SK-N-DZ (cell line): ENCODE data around the gene KIF11. TPM values are rescaled to one million over a fixed set of nuclear protein-coding genes. Genes with fewer than 3 reads are reported as not detected.
"Not testable (repeated sequence)": the region's sequence is repeated elsewhere in the genome, so short reads cannot be mapped to it uniquely, and the experiment has no call there.

ENCODE experiments used
- DNase-seq: peaks from one replicate; pipeline ENCODE4 v3.0.0-alpha.2; 2015; ENCODE audit warnings: low spot score
- polyA plus RNA-seq, 2 experiments: library from polyadenylated mRNA; depleted of rRNA; stranded (reverse); fragments of >200 nt; gene quantifications; 2 replicates each; pipeline ENCODE4 v1.2.3, GENCODE V29; 2014

KIF11 gene
- polyA plus RNA-seq (2014; cell fraction: cytosol; rRNA removed), result 61.0 and 65.7 TPM in 2 replicates
- polyA plus RNA-seq (2014; cell fraction: nucleus; rRNA removed), result 26.1 and 30.0 TPM in 2 replicates

- DNase-seq, result peak; percentile 97
These were observed at the start of gene KIF11 for GRCh38 chr10:92592761-92593618. Gene KIF11, plus strand, starts transcription at chr10:92593130. Its CDS starts 246 bp downstream, at chr10:92593376.

DNA sequence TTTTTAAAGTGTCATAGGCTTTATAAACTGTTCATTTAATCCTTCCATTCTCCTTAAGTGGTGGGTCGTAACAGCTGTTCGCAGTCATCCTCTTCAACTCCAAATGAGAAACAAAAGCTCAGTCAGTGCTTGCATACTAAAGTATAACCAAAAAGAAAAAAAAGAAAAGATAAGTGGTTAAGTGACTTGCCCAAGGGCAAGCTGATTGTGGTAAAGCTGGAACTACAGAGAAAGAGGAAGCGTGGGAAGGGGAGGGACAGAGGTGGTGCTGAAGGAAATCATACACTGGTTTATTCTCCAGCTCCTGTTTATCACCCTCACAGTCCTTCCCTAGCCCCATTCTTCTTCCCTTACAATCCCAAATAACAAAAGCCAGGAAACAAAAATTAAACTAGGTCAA is 48.6 kb upstream of the KIF11 start:
- no peak for DNase-seq

- no peak for DNase-seq
These were observed 47.4 kb upstream of the KIF11 start for GRCh38 chr10:92545556-92545955.

- no peak for DNase-seq
These were observed 45.3 kb upstream of the KIF11 start for GRCh38 chr10:92547676-92548075.

DNA sequence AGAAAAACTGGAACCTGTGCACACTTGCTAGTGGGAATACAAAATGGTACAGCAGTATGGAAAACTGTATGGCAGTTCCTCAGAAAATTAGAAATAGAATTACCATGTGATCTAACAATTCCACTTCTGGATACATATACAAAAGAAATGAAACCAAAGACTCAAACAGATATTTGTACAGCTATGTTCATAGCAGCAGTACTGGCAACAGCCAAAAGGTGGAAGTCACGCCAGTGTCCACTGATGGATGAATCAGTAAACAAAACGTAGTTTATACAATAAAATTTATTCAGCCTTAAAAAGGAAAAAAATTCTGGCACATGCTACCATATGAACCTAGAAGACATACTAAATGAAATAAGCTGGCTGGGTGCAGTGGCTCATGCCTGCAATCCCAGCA is 42.0 kb upstream of the KIF11 start:
- DNase-seq, result no peak

DNA sequence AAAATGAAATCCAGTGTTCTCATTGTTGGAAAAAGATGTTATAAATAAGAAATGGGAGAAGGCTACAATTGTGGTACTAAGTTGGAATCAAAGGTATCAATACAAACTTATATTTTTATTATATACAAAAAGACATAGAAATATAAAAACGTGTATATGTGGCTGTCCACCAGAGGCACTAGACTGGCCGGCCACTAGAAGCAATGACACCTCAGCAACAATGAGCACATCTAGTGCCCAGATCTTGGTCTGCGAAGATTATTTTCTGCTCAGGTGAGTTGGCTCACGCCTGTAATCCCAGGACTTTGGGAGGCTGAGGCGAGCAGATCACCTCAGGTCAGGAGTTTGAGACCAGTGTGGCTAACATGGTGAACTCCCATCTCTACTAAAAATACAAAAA is 40.6 kb upstream of the KIF11 start:
- DNase-seq, result no peak

- no peak for DNase-seq
These were observed 39.0 kb upstream of the KIF11 start for GRCh38 chr10:92553959-92554358.

DNA sequence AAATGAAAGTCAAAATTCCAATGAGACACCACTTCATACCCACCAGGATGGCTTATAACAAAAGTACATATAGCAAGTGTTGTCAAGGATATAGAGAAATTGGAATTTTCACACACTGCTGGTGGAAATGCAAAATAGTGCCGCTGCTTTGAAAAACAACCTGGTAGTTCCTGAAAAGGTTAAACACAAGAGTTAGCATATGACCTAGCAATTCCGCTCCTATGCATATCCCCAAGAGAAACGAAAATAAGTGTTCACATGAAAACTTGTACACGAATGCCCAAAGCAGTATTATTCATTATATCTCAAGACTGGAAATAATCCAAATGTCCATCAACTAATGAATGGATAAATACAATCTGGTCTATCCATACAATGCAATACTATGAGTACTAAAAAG is 33.9 kb upstream of the KIF11 start:
- DNase-seq, result no peak

DNA sequence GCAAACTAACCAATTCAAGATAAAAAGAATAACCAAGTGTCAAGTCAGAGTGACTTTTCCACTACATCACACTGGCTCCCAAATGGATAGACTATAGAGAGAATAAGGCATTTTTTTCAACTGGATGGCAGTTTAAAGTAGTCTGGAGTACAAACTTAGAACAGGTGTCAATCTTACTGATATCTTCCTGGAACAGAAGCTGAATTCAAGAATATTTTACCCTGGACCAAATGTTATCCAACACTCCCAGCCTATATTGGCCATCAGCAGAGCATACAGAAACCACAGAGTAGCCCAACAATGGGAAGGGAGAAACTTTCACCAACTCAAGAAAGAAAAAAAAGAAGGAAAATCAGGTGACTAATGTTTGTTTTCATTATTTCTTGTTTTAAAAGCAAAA is 30.5 kb upstream of the KIF11 start:
- no peak for DNase-seq

DNA sequence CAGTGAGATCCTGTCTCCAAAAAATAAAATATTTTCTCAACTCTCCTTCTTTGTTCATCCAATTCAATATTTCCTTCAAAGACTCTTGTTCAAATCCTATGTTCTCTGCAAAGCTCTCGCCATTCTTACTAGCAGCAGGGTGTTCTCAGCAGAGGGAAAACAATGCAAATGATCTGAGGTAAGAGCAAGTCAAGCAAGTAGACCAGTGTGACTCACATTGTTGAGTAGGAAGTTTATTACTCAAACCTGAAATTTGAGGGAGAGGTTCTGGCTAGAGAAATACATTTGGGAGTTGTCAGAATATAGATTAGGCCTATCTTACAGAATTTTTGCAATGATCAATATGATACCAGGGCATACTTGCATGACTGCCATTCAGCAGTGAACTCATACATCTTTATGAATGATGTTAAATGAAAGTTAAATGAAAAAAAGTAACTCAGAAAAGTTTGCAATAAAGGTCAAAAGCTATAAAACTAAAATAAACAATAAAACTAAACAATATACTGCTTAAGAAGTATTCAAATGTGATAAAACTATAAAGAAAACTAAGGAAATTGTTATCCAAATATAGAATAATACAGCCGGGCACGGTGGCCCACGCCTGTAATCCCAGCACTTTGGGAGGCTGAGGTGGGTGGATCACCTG is 24.9 kb upstream of the KIF11 start:
- no peak for DNase-seq

- no peak for DNase-seq
These were observed 23.9 kb upstream of the KIF11 start for GRCh38 chr10:92569071-92569470.

GRCh38 chr10:92569663-92570062 is 23.3 kb upstream of the KIF11 start:
- not testable (repeated sequence) for DNase-seq

GRCh38 chr10:92571649-92572048 is 21.3 kb upstream of the KIF11 start:
- no peak for DNase-seq

- DNase-seq, result no peak
These were observed 20.4 kb upstream of the KIF11 start for GRCh38 chr10:92572362-92573090.

- DNase-seq, result peak; percentile 38
These were observed 19.7 kb upstream of the KIF11 start for GRCh38 chr10:92573091-92573797.

- peak; percentile 93 for DNase-seq
These were observed 19.0 kb upstream of the KIF11 start, which contains the start of gene IDE for GRCh38 chr10:92573798-92574547. Gene IDE, minus strand, starts transcription at chr10:92574093. Its CDS starts 74 bp downstream, at chr10:92574019.

DNA sequence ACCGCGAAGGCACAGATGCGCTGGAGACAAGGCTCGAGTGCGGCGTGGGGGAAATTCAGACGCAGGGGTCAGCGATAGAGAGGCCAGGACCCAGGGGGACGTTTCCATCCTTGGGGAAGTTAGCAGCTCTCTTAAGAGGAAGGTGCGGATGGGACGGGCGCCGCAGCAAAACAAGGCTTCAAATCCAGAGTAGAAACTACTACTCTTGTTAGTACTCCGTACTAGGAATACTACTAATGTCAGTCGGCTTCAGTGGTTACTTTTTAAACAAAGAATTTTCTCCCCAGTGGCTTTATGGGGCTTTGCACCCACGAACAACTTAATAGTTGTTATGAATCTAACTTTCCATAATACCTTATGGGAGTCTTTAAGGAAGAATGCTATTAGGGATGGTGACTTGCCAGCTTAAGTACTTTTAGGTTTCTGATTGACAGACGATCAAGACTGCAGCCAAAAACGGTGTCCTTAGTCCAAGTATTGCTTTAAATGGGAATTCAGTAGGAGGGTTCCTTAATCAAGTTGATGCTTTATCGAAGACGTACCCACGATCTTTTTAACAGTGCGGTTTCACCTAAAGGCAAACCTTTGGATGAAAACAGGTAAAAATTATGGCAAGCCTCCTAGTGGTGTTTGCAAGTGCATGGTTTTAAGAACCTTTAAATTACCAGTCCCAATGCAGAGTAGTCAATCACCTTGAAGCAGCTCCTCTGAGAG is 18.2 kb upstream of the KIF11 start:
- DNase-seq, result no peak

GRCh38 chr10:92575961-92576360 is 17.0 kb upstream of the KIF11 start:
- no peak for DNase-seq

GRCh38 chr10:92582347-92582746 is 10.6 kb upstream of the KIF11 start:
- not testable (repeated sequence) for DNase-seq
